ENCODE results near the gene IL16.

Gene IL16

GRCh38 chr15:81235276-81236123 lies 38.8 kb downstream of the IL16 start:
- no peak for TF ChIP-seq SPI1 (IDR thresholded peaks at IDR 0.05; ENCODE audit: low read depth, low read length)
- FAIRE-seq (peak; percentile 23), DNase-seq (ENCODE audit: insufficient read length, low spot score) (no peak)

GRCh38 chr15:81239190-81239589 lies 42.5 kb downstream of the IL16 start:
- no peak for FAIRE-seq
- TF ChIP-seq PAX5 (IDR thresholded peaks at IDR 0.05; ENCODE audit: insufficient read depth, low read length, severe bottlenecking): no peak
- TF ChIP-seq POLR2AphosphoS5 (IDR thresholded peaks at IDR 0.05; ENCODE audit: low read depth, low read length): no peak
- no peak for TF ChIP-seq POLR2A (IDR thresholded peaks at IDR 0.05; ENCODE audit: low read depth, low read length)
- no peak for TF ChIP-seq POU2F2 (IDR thresholded peaks at IDR 0.05; ENCODE audit: low read depth, low read length)
- no peak for TF ChIP-seq SPI1 (IDR thresholded peaks at IDR 0.05; ENCODE audit: low read depth, low read length)
- no peak for TF ChIP-seq TAF1 (IDR thresholded peaks at IDR 0.05; ENCODE audit: low read depth, low read length)
- no peak for DNase-seq (ENCODE audit: insufficient read length, low spot score)

GRCh38 chr15:81242778-81243177 lies 46.1 kb downstream of the IL16 start:
- FAIRE-seq (no peak), DNase-seq (ENCODE audit: insufficient read length, low spot score) (no peak)
- TF ChIP-seq TAF1 (IDR thresholded peaks at IDR 0.05; ENCODE audit: low read depth, low read length): no peak
- no peak for TF ChIP-seq SPI1 (IDR thresholded peaks at IDR 0.05; ENCODE audit: low read depth, low read length)
- no peak for TF ChIP-seq POLR2A (IDR thresholded peaks at IDR 0.05; ENCODE audit: low read depth, low read length)

GRCh38 chr15:81244306-81244705 lies 47.6 kb downstream of the IL16 start:
- TF ChIP-seq POLR2AphosphoS5 (IDR thresholded peaks at IDR 0.05; ENCODE audit: low read depth, low read length): no peak
- no peak for TF ChIP-seq SPI1 (IDR thresholded peaks at IDR 0.05; ENCODE audit: low read depth, low read length)
- TF ChIP-seq TAF1 (IDR thresholded peaks at IDR 0.05; ENCODE audit: low read depth, low read length): no peak
- no peak for TF ChIP-seq POU2F2 (IDR thresholded peaks at IDR 0.05; ENCODE audit: low read depth, low read length)
- no peak for TF ChIP-seq POLR2A (IDR thresholded peaks at IDR 0.05; ENCODE audit: low read depth, low read length)
- no peak for TF ChIP-seq PAX5 (IDR thresholded peaks at IDR 0.05; ENCODE audit: insufficient read depth, low read length, severe bottlenecking)
- no peak for FAIRE-seq
- DNase-seq (ENCODE audit: insufficient read length, low spot score): no peak

DNA sequence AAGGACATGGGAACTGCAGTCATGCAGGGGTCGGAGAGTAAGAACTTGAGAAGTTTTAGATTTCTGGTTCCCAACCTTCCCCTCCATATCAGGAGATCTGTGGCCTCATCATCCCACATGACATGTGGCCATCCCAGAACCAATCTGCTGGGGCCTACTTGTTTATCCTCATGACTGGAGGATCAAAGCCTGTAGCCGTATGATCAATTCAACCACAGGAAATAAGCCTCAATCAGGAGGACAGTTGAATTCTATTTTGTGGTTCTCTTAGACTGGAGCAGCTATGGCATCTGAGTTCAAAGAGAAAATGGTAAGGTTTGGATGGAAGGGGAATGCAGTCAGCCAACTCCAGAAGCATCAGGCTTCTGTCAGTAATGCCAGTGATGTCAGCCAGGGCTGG lies 57.2 kb downstream of the IL16 start:
- TF ChIP-seq POLR2A (IDR thresholded peaks at IDR 0.05; ENCODE audit: low read depth, low read length): no peak
- FAIRE-seq (no peak), DNase-seq (ENCODE audit: insufficient read length, low spot score) (no peak)

GRCh38 chr15:81254277-81254915 lies 57.7 kb downstream of the IL16 start:
- no peak for FAIRE-seq
- no peak for TF ChIP-seq POLR2A (IDR thresholded peaks at IDR 0.05; ENCODE audit: low read depth, low read length)
- no peak for DNase-seq (ENCODE audit: insufficient read length, low spot score)

- FAIRE-seq (no peak), DNase-seq (ENCODE audit: insufficient read length, low spot score) (no peak)
- TF ChIP-seq PAX5 (IDR thresholded peaks at IDR 0.05; ENCODE audit: insufficient read depth, low read length, severe bottlenecking) (no peak), POU2F2 (IDR thresholded peaks at IDR 0.05; ENCODE audit: low read depth, low read length) (no peak), SPI1 (IDR thresholded peaks at IDR 0.05; ENCODE audit: low read depth, low read length) (no peak), POLR2A (IDR thresholded peaks at IDR 0.05; ENCODE audit: low read depth, low read length) (no peak), TAF1 (IDR thresholded peaks at IDR 0.05; ENCODE audit: low read depth, low read length) (no peak), POLR2AphosphoS5 (IDR thresholded peaks at IDR 0.05; ENCODE audit: low read depth, low read length) (no peak)
Measured at GRCh38 chr15:81254916-81255290, 58.2 kb downstream of the IL16 start.

DNA sequence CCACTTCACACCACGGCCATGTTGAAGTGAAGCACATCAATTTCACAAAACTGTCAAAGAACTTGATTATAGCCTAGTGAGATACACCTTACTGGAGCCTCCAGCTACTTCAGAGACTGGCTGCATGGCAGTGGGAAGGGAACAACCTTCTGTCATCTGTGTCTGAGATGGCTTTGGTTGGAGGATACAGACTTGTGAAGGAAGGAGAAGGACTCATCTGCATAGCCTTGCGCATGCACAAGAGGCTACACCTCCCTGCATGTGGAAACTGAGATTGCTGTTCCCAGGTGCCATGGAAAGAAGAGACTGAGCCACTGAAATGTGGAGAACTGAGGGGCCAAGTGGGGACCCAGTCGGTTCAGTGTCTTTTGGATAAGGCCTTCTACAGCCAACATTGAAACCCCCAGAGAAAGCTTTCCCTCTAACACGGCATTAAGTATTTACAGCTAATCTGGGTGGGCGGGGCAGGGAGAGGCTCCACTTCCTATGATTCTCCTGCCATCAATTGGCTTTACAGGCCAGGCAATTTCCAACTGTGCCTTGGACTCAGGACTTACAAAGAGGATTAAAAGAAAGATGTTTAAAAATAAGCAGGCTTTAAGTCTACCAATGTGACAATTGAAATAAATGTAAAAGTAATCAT lies 58.8 kb downstream of the IL16 start:
- DNase-seq (ENCODE audit: insufficient read length, low spot score) (no peak), FAIRE-seq (no peak)
- TF ChIP-seq TAF1 (IDR thresholded peaks at IDR 0.05; ENCODE audit: low read depth, low read length) (no peak), POU2F2 (IDR thresholded peaks at IDR 0.05; ENCODE audit: low read depth, low read length) (no peak), PAX5 (IDR thresholded peaks at IDR 0.05; ENCODE audit: insufficient read depth, low read length, severe bottlenecking) (no peak), SPI1 (IDR thresholded peaks at IDR 0.05; ENCODE audit: low read depth, low read length) (no peak), POLR2A (IDR thresholded peaks at IDR 0.05; ENCODE audit: low read depth, low read length) (no peak), POLR2AphosphoS5 (IDR thresholded peaks at IDR 0.05; ENCODE audit: low read depth, low read length) (no peak)

DNA sequence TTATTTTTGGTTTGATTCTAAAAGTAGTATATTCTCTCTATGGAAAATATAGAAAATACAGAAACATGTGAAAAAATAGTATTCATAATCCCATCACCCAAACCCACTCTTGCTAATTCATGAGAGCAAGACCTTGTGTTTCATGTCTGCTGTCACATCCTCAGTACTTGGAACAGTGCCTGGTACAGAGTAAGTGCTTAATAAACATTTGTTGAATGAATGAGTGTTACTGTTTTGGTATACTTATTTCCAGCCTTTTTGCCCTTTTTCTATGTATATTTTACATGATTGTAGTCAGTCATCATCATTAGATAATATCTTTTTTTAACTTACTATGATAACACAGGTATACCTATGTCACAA lies 59.3 kb downstream of the IL16 start:
- DNase-seq (ENCODE audit: insufficient read length, low spot score) (no peak), FAIRE-seq (no peak)
- TF ChIP-seq SPI1 (IDR thresholded peaks at IDR 0.05; ENCODE audit: low read depth, low read length): no peak
- TF ChIP-seq TAF1 (IDR thresholded peaks at IDR 0.05; ENCODE audit: low read depth, low read length): no peak
- TF ChIP-seq POLR2AphosphoS5 (IDR thresholded peaks at IDR 0.05; ENCODE audit: low read depth, low read length): no peak
- TF ChIP-seq POU2F2 (IDR thresholded peaks at IDR 0.05; ENCODE audit: low read depth, low read length): no peak
- TF ChIP-seq POLR2A (IDR thresholded peaks at IDR 0.05; ENCODE audit: low read depth, low read length): no peak
- TF ChIP-seq PAX5 (IDR thresholded peaks at IDR 0.05; ENCODE audit: insufficient read depth, low read length, severe bottlenecking): no peak

DNA sequence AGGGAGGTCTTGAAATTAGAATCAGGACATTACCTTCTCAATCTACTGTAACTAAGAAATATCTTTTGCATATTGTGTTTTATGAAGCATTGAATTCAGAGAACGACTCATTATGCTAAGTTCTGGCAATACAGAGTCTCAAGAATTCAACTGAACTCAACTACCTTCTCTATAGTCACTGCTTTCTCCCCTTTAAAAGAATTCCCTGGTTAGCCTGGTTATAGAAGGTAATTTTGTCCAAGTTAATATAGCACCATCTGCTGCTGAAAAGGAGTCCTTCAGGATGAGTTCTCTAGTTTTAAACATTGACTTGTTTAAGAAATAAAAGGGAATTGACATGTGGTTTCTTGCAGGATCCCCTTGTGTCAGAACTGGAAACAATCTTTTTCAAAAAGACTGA lies 60.2 kb downstream of the IL16 start:
- no peak for DNase-seq (ENCODE audit: insufficient read length, low spot score)
- FAIRE-seq: no peak

More for the DNA sequence above, 60.2 kb downstream of the IL16 start:
- no peak for TF ChIP-seq TAF1 (IDR thresholded peaks at IDR 0.05; ENCODE audit: low read depth, low read length)
- no peak for TF ChIP-seq PAX5 (IDR thresholded peaks at IDR 0.05; ENCODE audit: insufficient read depth, low read length, severe bottlenecking)
- TF ChIP-seq POU2F2 (IDR thresholded peaks at IDR 0.05; ENCODE audit: low read depth, low read length): no peak
- TF ChIP-seq POLR2AphosphoS5 (IDR thresholded peaks at IDR 0.05; ENCODE audit: low read depth, low read length): no peak
- no peak for TF ChIP-seq SPI1 (IDR thresholded peaks at IDR 0.05; ENCODE audit: low read depth, low read length)
- no peak for TF ChIP-seq POLR2A (IDR thresholded peaks at IDR 0.05; ENCODE audit: low read depth, low read length)
